Esophagus (tissue), 2 donors: ENCODE results near the gene STAT6. TPM values are rescaled to one million over a fixed set of nuclear protein-coding genes. Genes with fewer than 3 reads are reported as not detected.

ENCODE experiments used
- H3K27ac ChIP-seq, 2 donors: one replicate each; pipeline ENCODE4 v1.5.1; 2013; ENCODE audit warnings: low read depth in 2 of 2, mild to moderate bottlenecking in 2 of 2, inconsistent platforms in 1 of 2, low read length in 1 of 2, moderate library complexity in 1 of 2
- H3K27me3 ChIP-seq, 2 donors: one replicate each; pipeline ENCODE4 v1.6.1; 2013; ENCODE audit warnings: low read length in 2 of 2, control low read depth in 1 of 2, mild to moderate bottlenecking in 1 of 2; ENCODE audit not compliant: insufficient read depth in 2 of 2, control insufficient read depth in 1 of 2
- H3K36me3 ChIP-seq, 2 donors: one replicate each; pipeline ENCODE4 v1.6.1; 2013; ENCODE audit warnings: low read length in 1 of 2; ENCODE audit not compliant: control insufficient read depth in 2 of 2, insufficient read depth in 2 of 2
- H3K4me1 ChIP-seq, 2 donors: one replicate each; pipeline ENCODE4 v1.6.1; 2013; ENCODE audit warnings: low read length in 1 of 2; ENCODE audit not compliant: control insufficient read depth in 2 of 2, insufficient read depth in 2 of 2
- H3K4me3 ChIP-seq, 2 donors: one replicate each; pipeline ENCODE4 v1.5.1; 2013; ENCODE audit warnings: low read length in 2 of 2, mild to moderate bottlenecking in 2 of 2, low read depth in 1 of 2, moderate library complexity in 1 of 2
- H3K9me3 ChIP-seq, 2 donors: one replicate each; pipeline ENCODE4 v1.6.1; 2013; ENCODE audit warnings: mild to moderate bottlenecking in 2 of 2, low read depth in 1 of 2, low read length in 1 of 2, moderate library complexity in 1 of 2; ENCODE audit not compliant: control insufficient read depth in 2 of 2, insufficient read depth in 1 of 2
- WGBS, 2 donors: extraction: QIAGEN DNeasy Blood & Tissue Kit; methylation state at CpG; one replicate each; pipeline ENCODE4 v1.1.7; 2013; 5-methylcytosine and 5-hydroxymethylcytosine counted together
- polyA plus RNA-seq, 2 donors: library from polyadenylated mRNA; stranded (reverse); fragments of 200-250 nt; gene quantifications; one replicate each; pipeline ENCODE4 v1.2.3, GENCODE V29; 2013
- donor health status: healthy with polysubstance abuse.
- donor health status: Bipolar disorder and iron deficiency.

STAT6 gene
- polyA plus RNA-seq, 2 donors = 101 to 145 TPM

DNA sequence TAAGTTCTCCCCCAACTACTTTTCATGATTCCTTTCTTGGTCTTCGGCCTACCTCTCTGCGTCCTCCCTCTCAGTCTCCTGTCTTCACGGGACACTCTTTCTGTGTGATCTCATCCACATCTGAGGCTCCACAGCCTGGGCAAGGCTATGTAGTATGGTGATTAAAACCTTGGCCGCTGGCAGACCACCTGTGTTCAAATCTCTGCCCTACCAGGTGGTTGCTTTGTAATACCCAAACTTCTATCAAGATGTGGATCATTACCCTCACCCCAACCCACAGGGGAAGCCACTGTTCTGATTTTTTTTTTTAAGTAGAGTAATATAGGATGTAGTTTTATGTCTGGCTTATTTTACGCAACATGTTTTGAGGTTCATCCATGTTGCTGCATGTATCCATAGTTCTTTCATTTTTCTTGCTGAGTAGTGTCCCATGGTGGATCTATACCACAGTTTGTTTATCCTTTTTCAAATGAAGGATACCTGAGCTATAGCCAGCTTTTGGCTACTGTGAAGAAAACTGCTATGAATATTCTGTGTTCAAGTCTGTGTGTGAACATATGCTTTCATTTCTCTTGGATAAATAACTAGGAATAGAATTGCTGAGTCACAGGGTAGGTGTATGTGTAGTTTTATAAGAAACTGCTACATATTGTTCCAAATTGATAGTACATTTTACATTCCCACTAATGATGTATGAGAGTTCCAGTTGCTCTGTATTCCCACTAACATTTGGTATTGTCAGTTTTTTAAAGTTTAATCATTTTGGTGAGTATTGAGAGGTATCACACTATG is 8.3 kb upstream of the STAT6 start:
- Histone ChIP-seq H3K27ac (no peak overlapping the region), H3K36me3 (no peaks in the 10 kb centered on the region), H3K27me3 (no peaks in the 10 kb centered on the region), H3K9me3 (no peaks in the 10 kb centered on the region), H3K4me1 (peaks cover 0 to 6% of the 10 kb centered on the region in 2 donors), H3K4me3 (no peak overlapping the region)
- WGBS, 2 donors = 91% methylated on average over 5 of the region's 5 CpGs

DNA sequence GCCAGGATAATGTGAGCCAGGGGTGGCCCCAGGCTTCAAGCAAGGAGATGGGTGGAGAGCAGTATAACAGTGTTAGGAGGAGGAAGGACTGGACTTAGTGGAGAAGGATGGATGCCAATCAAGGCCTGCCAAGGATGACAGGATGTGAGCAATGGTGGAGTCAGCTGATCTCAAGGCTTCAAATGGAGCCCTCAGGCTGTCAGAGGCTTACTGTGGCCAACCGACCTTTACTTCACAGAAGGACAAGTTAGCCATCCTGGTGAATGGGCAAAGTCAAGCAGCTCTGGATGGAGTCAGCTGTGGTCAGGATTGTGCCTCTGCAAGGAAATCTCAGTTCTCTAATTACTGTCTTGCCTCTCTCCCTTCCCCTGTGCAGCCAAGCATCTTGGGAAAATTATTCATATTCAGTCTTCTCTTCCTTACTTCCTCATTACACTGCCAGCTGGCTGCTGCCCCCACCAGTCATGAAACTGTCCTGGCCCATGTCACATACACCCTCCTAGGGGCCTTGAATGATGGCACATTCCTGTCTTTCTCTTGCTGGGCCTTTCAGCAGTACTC is 7.6 kb upstream of the STAT6 start:
- 73 to 76% methylated on average over 1 of the region's 1 CpG for WGBS, 2 donors
- no peaks in the 10 kb centered on the region for H3K27me3 ChIP-seq
- H3K9me3 ChIP-seq = no peaks in the 10 kb centered on the region
- peaks cover 0 to 6% of the 10 kb centered on the region in 2 donors for H3K4me1 ChIP-seq
- H3K27ac ChIP-seq = no peak overlapping the region
- no peak overlapping the region for H3K4me3 ChIP-seq
- H3K36me3 ChIP-seq = no peaks in the 10 kb centered on the region

DNA sequence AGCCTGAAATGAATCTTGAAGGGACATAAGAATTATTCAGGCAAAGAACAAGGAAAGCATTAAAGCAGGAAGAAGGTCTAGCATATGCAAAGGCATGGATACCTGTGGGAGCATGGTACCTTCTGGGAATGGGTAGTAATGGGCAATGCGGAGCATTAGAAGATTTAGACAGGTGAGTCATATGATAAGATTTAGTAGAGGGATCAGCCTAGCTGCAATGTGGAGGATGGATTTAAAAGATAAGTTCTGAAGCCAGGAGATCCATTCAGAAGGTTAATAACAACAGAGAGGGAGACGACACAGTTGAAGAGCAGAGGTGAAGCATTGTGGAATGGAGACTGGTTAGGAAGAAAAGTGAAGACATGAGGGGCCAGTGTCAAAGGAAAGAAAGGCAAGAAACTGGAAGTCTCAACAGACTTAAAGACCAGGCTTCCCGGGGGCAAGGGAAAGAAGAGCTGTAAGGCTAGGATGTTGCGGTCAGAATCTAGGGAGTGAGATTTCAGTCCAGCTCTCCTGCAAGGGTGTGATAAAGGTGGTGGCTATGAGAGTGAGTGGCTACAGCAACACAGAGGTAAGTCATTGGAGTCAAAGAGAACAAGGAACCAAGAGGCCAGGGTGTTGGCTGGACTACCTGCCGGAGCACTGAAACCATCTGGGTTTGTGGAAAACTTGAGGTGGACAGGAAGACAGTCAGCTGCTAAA is 5.6 kb upstream of the STAT6 start:
- WGBS, 2 donors = 74 to 81% methylated on average over 5 of the region's 5 CpGs

DNA sequence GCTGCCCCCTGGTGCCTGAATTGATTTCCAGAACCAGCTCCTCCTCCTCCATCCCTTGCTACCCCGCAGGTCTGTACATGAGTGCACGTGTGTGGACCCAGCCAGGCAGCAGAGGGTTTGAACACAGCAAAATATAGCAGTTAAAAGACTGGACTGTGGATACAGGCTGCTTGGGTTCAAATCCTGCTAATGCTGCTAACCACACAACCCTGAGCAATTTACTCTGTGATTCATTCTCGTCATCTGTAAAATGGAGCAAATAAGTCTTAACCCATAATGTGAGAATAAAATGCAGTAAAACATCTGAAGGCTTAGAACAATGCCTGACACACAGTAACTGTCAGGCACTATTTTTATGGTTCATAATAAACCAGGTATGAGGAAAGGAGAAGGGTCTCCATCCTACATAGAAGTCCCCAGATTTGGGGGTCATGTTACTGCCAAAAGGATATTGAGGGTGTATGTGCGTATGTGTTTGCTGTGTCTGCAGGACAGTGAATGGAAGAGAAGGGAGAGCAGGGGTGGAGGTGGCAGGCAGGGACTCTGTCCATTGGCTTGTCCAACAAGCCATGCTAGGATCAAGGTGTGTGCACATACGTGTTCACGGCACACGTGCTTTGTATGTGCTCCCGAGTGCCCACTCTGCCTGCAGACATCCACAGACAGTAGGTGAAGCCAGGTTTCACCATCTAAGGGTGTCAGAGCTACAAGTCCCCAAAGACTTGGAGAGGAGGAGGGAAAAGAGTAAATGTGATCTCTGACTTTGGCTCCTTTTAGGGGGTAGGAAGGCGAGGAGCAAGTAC is 1.5 kb upstream of the STAT6 start:
- 60 to 63% methylated on average over 9 of the region's 9 CpGs for WGBS, 2 donors
- Histone ChIP-seq H3K9me3 (no peaks in the 10 kb centered on the region), H3K27ac (peak overlapping the region; percentile 100), H3K27me3 (no peaks in the 10 kb centered on the region), H3K36me3 (no peaks in the 10 kb centered on the region), H3K4me3 (peak overlapping the region; percentile 81 to 91), H3K4me1 (peaks cover 0 to 4% of the 10 kb centered on the region in 2 donors)

More for the DNA sequence above, 5.6 kb upstream of the STAT6 start:
- no peak overlapping the region for H3K27ac ChIP-seq
- H3K27me3 ChIP-seq = no peaks in the 10 kb centered on the region
- no peaks in the 10 kb centered on the region for H3K36me3 ChIP-seq
- no peaks in the 10 kb centered on the region for H3K9me3 ChIP-seq
- H3K4me1 ChIP-seq = peaks cover 0 to 6% of the 10 kb centered on the region in 2 donors
- H3K4me3 ChIP-seq = no peak overlapping the region

DNA sequence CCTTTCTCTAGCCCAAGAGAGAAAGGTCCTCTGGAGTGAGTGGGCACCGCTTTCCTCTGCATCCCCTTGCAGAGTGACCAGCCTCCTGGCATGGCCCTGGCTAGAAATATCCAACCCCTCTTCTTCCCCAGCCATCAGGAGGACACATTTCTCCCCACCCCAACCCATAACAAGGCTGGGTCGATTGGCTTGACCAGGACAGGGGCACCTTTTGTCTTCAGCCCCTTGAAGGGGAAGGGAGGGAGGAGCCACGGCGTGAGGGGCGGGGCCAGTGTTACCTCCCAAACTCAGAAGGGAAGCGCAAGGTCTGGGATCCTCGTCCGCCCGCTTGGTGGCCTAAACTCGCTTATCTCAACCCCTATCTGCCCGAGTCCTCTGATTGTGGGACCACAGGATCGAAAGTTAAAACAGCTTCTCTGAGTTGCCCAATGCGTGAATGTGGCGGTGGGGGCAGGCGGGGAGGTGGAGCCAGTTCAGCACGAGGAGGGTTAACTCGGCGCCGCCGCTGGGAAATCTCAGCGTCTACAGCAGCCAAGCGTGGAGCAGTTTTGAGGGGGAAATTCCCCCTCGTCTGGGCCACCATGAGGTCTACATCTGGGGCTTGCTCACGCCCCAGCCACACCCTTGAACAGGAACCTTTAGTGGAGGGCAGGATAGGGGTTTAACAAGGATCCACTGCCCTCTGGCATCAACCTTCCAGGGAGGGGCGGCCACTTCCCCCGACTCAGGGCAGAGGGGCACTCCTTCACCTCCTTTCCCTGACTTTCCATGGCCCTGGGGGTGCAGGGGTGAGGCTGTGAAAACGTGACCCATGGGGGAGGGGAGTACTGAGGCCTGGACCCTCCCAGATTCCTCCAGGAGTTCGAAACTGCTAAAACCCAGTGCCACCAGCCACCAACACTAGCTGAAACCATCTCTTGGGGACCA is 795 bp downstream of the STAT6 start:
- peak overlapping the region; percentile 81 to 91 for H3K4me3 ChIP-seq
- peak overlapping the region; percentile 100 for H3K27ac ChIP-seq
- peaks cover 14 to 19% of the 10 kb centered on the region in 2 donors for H3K36me3 ChIP-seq
- no peaks in the 10 kb centered on the region for H3K9me3 ChIP-seq
- peaks cover 4 to 7% of the 10 kb centered on the region in 2 donors for H3K4me1 ChIP-seq
- WGBS, 2 donors = 2 to 3% methylated on average over 28 of the region's 28 CpGs
- H3K27me3 ChIP-seq = no peaks in the 10 kb centered on the region

DNA sequence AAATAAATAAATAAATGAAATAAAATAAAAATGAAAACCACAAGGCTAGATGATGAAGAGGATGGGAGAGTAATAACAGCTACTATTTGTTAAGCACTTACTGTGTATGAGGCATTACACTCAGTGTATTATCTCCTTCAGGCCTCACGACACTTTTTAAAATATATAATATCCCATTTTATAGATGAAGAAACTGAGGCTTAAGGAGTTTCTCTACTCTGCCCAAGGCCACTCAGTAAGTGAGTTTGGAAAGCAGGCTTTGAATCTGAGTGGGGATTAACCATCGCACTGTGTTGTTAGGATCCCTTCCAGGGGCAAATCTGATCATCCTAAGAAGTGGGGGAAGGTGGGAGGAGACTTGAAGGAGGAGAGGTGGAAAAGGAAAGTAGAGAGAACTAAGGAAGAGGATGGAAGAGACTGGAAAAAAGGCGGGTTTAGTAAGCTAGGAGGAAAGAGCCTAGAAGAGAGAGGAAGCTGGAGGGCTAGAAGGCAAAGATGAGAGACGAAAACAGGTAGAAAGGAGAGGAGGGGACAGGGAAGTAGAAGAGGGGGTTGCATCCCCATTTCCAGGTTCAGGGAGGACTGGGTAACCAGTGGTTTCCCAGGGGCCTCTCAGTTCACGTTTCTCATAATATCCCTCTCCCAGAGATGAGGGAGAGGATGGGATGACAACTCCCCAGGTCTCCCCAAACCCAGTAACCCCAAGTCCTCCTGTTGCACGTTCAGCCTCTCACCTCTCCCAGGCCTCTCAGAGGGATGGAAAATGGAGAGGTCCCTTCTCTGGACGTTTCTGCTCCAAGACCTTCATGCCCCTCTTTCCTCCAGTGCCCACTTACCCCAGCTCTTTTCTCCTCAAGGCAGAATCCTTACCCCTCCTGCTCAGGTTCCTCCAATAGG is 1.7 kb downstream of the STAT6 start:
- Histone ChIP-seq H3K4me3 (peak overlapping the region; percentile 81 to 91), H3K9me3 (no peaks in the 10 kb centered on the region), H3K36me3 (peaks cover 20 to 25% of the 10 kb centered on the region in 2 donors), H3K27ac (peak overlapping the region; percentile 12 to 100), H3K4me1 (peaks cover 4 to 7% of the 10 kb centered on the region in 2 donors), H3K27me3 (no peaks in the 10 kb centered on the region)
- WGBS, 2 donors = 37 to 45% methylated on average over 7 of the region's 7 CpGs

DNA sequence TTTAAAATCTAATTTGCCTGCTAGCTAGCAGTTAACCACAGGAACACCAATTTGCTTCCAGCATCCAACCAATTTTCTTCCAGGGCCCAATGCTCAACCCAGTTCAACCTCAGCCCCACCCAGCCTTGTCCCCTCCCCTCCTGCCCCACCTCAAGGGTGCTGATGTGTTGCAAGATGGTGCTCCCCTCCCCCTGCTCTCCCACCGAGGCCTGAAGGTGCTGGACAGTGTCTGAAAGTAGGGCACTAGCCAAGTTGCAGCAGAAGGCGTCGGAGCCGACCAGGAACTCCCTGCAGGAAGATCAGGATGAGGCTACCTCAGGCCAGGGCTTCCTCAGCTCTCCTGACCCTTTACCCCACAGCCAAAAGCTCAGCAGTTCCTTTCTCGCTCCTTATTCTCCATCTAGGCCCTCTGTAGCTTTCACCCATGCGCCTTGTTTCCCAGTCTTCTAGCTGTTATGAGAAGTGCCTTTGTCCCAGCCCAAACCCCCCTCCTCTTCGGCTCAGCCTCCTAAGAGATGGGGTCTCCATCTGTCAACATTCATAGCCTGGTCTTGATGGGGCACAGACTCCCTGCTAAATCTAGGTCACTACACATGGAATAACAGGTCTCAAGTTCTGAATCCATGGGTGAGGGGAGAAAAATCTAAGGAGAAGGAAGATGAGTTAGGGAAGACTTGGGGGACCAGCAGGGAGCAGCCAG is 3.6 kb downstream of the STAT6 start:
- H3K27me3 ChIP-seq = no peaks in the 10 kb centered on the region
- H3K36me3 ChIP-seq = peaks cover 26% of the 10 kb centered on the region in 2 donors
- H3K27ac ChIP-seq = no peak overlapping the region
- WGBS, 2 donors = 59 to 82% methylated on average over 6 to 7 of the region's 7 CpGs
- peaks cover 4 to 7% of the 10 kb centered on the region in 2 donors for H3K4me1 ChIP-seq
- H3K4me3 ChIP-seq = no peak overlapping the region
- H3K9me3 ChIP-seq = no peaks in the 10 kb centered on the region
